Mesodermal cell (in vitro differentiated cells): ENCODE measurements around the gene KYNU.
"Not testable (repeated sequence)": the region's sequence is repeated elsewhere in the genome, so short reads cannot be mapped to it uniquely, and the experiment has no call there.

Experiments used
- H3K27ac ChIP-seq: 2 replicates; pipeline ENCODE4 v1.7.0; 2013; ENCODE audit warnings: mild to moderate bottlenecking, low read depth, low read length, moderate library complexity; ENCODE audit not compliant: severe bottlenecking
- H3K36me3 ChIP-seq: 2 replicates; pipeline ENCODE4 v1.7.1; 2013; ENCODE audit warnings: mild to moderate bottlenecking, low read length, moderate library complexity; ENCODE audit not compliant: control insufficient read depth, insufficient read depth
- H3K4me1 ChIP-seq: one replicate; pipeline ENCODE4 v1.7.1; 2013; ENCODE audit warnings: mild to moderate bottlenecking, low read length; ENCODE audit not compliant: insufficient read depth, control insufficient read depth, poor library complexity, severe bottlenecking
- H3K4me3 ChIP-seq: 2 replicates; pipeline ENCODE4 v1.7.0; 2013; ENCODE audit warnings: low read length, control low read depth, mild to moderate bottlenecking; ENCODE audit not compliant: insufficient read depth, poor library complexity, severe bottlenecking; ENCODE audit errors: extremely low read depth
- H3K9me3 ChIP-seq: 2 replicates; pipeline ENCODE4 v1.7.1; 2013; ENCODE audit warnings: mild to moderate bottlenecking, low read length, moderate library complexity; ENCODE audit not compliant: control insufficient read depth
- WGBS, 2 experiments: methylation state at CpG; one replicate each; pipeline ENCODE4 v1.1.5; 2013; ENCODE audit warnings: missing lambda C conversion rate in 2 of 2; ENCODE audit not compliant: insufficient coverage in 2 of 2; 5-methylcytosine and 5-hydroxymethylcytosine counted together

Gene KYNU

GRCh38 chr2:143063612-143064200 lies 186.2 kb downstream of the KYNU start:
- H3K27ac ChIP-seq: no peak overlapping the region
- no peaks in the 10 kb centered on the region for H3K9me3 ChIP-seq
- no peak overlapping the region for H3K4me3 ChIP-seq
- H3K36me3 ChIP-seq: no peaks in the 10 kb centered on the region
- WGBS, 2 experiments: no CpG with 5 or more reads among the region's 1 CpG
- H3K4me1 ChIP-seq: no peaks in the 10 kb centered on the region

GRCh38 chr2:143068094-143068493 lies 190.6 kb downstream of the KYNU start:
- H3K4me1 ChIP-seq: no peaks in the 10 kb centered on the region
- H3K4me3 ChIP-seq: no peak overlapping the region
- no peaks in the 10 kb centered on the region for H3K36me3 ChIP-seq
- no peak overlapping the region for H3K27ac ChIP-seq
- 100% methylated on average over 2 of the region's 3 CpGs; no CpG with 5 or more reads in 1 of the 2 experiments for whole genome bisulfite sequencing, 2 experiments
- H3K9me3 ChIP-seq: no peaks in the 10 kb centered on the region

GRCh38 chr2:143068509-143068908 lies 191.0 kb downstream of the KYNU start:
- no CpG with 5 or more reads among the region's 3 CpGs for WGBS, 2 experiments
- H3K4me3 ChIP-seq: no peak overlapping the region
- no peaks in the 10 kb centered on the region for H3K9me3 ChIP-seq
- no peaks in the 10 kb centered on the region for H3K4me1 ChIP-seq
- no peaks in the 10 kb centered on the region for H3K36me3 ChIP-seq
- no peak overlapping the region for H3K27ac ChIP-seq

- H3K4me1 ChIP-seq: no peaks in the 10 kb centered on the region
- 78 to 92% methylated on average over 1 of the region's 1 CpG for WGBS, 2 experiments
- H3K4me3 ChIP-seq: no peak overlapping the region
- no peaks in the 10 kb centered on the region for H3K9me3 ChIP-seq
- no peaks in the 10 kb centered on the region for H3K36me3 ChIP-seq
- H3K27ac ChIP-seq: no peak overlapping the region
These were observed 193.2 kb downstream of the KYNU start for GRCh38 chr2:143070704-143071103.

GRCh38 chr2:143071185-143071876 lies 193.9 kb downstream of the KYNU start:
- Histone ChIP-seq H3K27ac (no peak overlapping the region), H3K9me3 (peaks cover 6% of the 10 kb centered on the region), H3K36me3 (no peaks in the 10 kb centered on the region), H3K4me3 (no peak overlapping the region), H3K4me1 (no peaks in the 10 kb centered on the region)
- WGBS, 2 experiments: no CpG with 5 or more reads among the region's 4 CpGs

- not testable (repeated sequence) for H3K36me3 ChIP-seq, H3K27ac ChIP-seq, H3K9me3 ChIP-seq, H3K4me1 ChIP-seq, H3K4me3 ChIP-seq
- 84 to 96% methylated on average over 2 of the region's 2 CpGs for WGBS, 2 experiments
These were observed 197.4 kb downstream of the KYNU start for GRCh38 chr2:143074913-143075312.

GRCh38 chr2:143075711-143076110 lies 198.2 kb downstream of the KYNU start:
- 86 to 100% methylated on average over 1 of the region's 1 CpG for WGBS, 2 experiments
- Histone ChIP-seq H3K27ac (no peak overlapping the region), H3K4me1 (no peaks in the 10 kb centered on the region), H3K4me3 (no peak overlapping the region), H3K9me3 (peaks cover 9% of the 10 kb centered on the region), H3K36me3 (no peaks in the 10 kb centered on the region)

GRCh38 chr2:143078104-143078503 lies 200.6 kb downstream of the KYNU start:
- H3K36me3 ChIP-seq: no peaks in the 10 kb centered on the region
- H3K27ac ChIP-seq: no peak overlapping the region

GRCh38 chr2:143081616-143082015 lies 204.2 kb downstream of the KYNU start:
- no peak overlapping the region for H3K4me3 ChIP-seq
- 100% methylated on average over 1 of the region's 1 CpG; no CpG with 5 or more reads in 1 of the 2 experiments for WGBS, 2 experiments
- peaks cover under 1% of the 10 kb centered on the region for H3K9me3 ChIP-seq
- H3K4me1 ChIP-seq: peaks cover 5% of the 10 kb centered on the region
- no peak overlapping the region for H3K27ac ChIP-seq
- H3K36me3 ChIP-seq: no peaks in the 10 kb centered on the region

More at GRCh38 chr2:143078104-143078503, 200.6 kb downstream of the KYNU start:
- Histone ChIP-seq H3K4me3 (no peak overlapping the region), H3K4me1 (no peaks in the 10 kb centered on the region), H3K9me3 (peaks cover 9% of the 10 kb centered on the region)

GRCh38 chr2:143083636-143084035 lies 206.2 kb downstream of the KYNU start:
- 20 to 100% methylated on average over 1 of the region's 2 CpGs for WGBS, 2 experiments
- H3K4me3 ChIP-seq: no peak overlapping the region
- no peaks in the 10 kb centered on the region for H3K36me3 ChIP-seq
- H3K4me1 ChIP-seq: peaks cover 5% of the 10 kb centered on the region
- no peaks in the 10 kb centered on the region for H3K9me3 ChIP-seq
- H3K27ac ChIP-seq: peak overlapping the region; percentile 13

- H3K4me1 ChIP-seq: peaks cover 5% of the 10 kb centered on the region
- H3K9me3 ChIP-seq: no peaks in the 10 kb centered on the region
- H3K27ac ChIP-seq: no peak overlapping the region
- no peaks in the 10 kb centered on the region for H3K36me3 ChIP-seq
- 87 to 94% methylated on average over 2 of the region's 2 CpGs for WGBS, 2 experiments
- H3K4me3 ChIP-seq: no peak overlapping the region
These were observed 207.0 kb downstream of the KYNU start for GRCh38 chr2:143084462-143084861.
